Stomach (tissue), 4 donors: ENCODE measurements around the gene NDUFA8.

Source experiments
- EP300 ChIP-seq: sonication (generic); formaldehyde crosslinking; IDR thresholded peaks from one replicate; pipeline ENCODE4 v1.6.1; 2017; ENCODE audit warnings: antibody characterized with exemption
- POLR2A ChIP-seq, 4 donors: fragments of 450-650 bp; IDR thresholded peaks; one replicate each; pipeline ENCODE4 v1.6.1; 2016; ENCODE audit warnings: antibody characterized with exemption in 4 of 4, control low read depth in 2 of 4, mild to moderate bottlenecking in 1 of 4, moderate library complexity in 1 of 4
- TF ChIP-seq, protein P1 (sequence below), 7 experiments: fragments of 450-650 bp in 4 of 7; fragments of 200-600 bp in 3 of 7; sonication (generic) in 3 of 7; IDR thresholded peaks; one replicate each; pipeline ENCODE4 v1.5.1; 2016 to 2019; ENCODE audit warnings: antibody characterized with exemption in 7 of 7, control low read depth in 2 of 7, mild to moderate bottlenecking in 1 of 7

DNA sequence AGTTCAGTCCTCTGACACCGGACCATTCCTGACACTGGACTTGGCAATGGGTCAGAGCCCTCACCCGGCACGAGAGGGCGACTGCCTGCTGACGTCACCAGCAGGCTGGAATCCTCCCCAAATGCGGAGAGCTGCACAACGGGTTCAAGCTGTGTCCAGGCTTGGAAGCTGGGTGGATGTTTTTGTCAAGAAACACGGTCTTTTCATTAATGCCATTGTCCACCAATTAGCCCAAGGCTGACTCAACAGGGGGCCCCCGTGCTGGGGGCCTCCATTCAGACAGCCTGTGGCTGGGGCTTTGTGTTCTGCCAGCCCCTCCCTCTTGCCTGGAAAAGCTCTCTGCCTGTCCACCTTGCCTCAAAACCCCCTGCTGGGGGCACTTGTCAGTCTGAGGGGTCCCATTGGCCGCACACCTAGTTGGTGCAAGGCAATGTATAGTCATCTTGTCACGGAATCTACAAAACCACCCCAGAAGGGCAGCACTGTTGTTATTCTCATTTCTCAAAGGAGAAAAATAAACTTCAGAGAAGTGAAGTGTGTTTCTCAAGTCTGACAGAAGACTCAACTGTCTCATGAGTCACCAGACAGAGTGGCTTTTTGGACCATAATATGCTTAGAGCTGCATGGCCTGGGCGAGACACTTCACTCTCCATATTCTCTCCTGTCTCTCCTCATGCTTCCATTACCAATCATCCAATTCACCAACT, 24.6 kb downstream of the NDUFA8 start:
- TF ChIP-seq, protein P1, sequence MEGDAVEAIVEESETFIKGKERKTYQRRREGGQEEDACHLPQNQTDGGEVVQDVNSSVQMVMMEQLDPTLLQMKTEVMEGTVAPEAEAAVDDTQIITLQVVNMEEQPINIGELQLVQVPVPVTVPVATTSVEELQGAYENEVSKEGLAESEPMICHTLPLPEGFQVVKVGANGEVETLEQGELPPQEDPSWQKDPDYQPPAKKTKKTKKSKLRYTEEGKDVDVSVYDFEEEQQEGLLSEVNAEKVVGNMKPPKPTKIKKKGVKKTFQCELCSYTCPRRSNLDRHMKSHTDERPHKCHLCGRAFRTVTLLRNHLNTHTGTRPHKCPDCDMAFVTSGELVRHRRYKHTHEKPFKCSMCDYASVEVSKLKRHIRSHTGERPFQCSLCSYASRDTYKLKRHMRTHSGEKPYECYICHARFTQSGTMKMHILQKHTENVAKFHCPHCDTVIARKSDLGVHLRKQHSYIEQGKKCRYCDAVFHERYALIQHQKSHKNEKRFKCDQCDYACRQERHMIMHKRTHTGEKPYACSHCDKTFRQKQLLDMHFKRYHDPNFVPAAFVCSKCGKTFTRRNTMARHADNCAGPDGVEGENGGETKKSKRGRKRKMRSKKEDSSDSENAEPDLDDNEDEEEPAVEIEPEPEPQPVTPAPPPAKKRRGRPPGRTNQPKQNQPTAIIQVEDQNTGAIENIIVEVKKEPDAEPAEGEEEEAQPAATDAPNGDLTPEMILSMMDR (IDR thresholded peaks at IDR 0.05) = no peak
- TF ChIP-seq EP300 (no peak), POLR2A (IDR thresholded peaks at IDR 0.05) (no peak)
